HG03060 (cell line): Measurements from ENCODE around the gene LCAT.
"Not testable (repeated sequence)": the region's sequence is repeated elsewhere in the genome, so short reads cannot be mapped to it uniquely, and the experiment has no call there.

Experiments used
- ATAC-seq: cut with Tn5 transposase; IDR thresholded peaks from one replicate; pipeline ENCODE4 v1.9.1; 2021; ENCODE audit warnings: low read depth, moderate number of reproducible peaks; ENCODE audit not compliant: unreplicated experiment

The LCAT gene, protein sequence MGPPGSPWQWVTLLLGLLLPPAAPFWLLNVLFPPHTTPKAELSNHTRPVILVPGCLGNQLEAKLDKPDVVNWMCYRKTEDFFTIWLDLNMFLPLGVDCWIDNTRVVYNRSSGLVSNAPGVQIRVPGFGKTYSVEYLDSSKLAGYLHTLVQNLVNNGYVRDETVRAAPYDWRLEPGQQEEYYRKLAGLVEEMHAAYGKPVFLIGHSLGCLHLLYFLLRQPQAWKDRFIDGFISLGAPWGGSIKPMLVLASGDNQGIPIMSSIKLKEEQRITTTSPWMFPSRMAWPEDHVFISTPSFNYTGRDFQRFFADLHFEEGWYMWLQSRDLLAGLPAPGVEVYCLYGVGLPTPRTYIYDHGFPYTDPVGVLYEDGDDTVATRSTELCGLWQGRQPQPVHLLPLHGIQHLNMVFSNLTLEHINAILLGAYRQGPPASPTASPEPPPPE

DNA sequence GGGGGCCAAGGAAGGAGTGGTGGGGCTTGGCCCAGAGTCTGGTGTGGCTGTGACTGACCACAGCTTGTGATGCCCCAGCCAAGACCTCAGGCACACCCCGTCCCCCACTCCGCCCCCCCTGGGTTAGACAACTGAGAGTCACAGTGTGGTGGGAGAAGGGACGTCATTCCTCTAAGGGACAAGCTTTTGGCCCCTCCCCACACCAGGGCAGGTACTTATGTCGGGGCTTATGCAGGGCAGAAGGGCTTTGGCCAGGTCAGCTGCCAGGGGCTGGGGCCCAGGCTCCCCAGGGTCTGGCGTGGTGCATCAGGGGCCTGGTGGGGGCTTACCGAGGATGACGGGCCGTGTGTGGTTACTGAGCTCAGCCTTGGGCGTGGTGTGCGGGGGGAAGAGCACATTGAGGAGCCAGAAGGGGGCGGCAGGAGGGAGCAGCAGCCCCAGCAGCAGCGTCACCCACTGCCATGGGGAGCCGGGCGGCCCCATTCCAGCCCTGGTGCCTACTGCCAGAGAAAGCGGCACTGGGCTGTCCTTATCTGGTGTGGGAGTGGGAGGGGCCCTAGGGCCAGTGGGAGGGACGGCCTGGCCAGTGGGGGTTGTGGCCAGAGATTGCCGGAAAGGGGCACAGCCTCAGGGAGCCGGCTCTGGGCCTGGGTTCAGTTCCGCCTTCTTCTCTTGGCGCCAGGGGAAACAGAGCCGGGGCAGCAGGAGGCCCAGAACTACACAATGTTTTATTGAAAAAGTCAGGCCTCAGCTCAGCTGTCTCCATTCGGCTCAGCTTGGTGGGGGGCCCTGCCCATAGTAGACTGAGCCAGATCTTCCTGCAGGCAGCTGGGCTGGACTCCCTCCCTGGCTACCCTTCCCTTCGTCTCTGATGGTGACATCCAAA, at the start of gene LCAT:
Gene LCAT (minus strand): TSS at position 502 of the 886 bp plus-strand sequence. CDS start 19 bp downstream, at position 483.
- no peak for ATAC-seq

DNA sequence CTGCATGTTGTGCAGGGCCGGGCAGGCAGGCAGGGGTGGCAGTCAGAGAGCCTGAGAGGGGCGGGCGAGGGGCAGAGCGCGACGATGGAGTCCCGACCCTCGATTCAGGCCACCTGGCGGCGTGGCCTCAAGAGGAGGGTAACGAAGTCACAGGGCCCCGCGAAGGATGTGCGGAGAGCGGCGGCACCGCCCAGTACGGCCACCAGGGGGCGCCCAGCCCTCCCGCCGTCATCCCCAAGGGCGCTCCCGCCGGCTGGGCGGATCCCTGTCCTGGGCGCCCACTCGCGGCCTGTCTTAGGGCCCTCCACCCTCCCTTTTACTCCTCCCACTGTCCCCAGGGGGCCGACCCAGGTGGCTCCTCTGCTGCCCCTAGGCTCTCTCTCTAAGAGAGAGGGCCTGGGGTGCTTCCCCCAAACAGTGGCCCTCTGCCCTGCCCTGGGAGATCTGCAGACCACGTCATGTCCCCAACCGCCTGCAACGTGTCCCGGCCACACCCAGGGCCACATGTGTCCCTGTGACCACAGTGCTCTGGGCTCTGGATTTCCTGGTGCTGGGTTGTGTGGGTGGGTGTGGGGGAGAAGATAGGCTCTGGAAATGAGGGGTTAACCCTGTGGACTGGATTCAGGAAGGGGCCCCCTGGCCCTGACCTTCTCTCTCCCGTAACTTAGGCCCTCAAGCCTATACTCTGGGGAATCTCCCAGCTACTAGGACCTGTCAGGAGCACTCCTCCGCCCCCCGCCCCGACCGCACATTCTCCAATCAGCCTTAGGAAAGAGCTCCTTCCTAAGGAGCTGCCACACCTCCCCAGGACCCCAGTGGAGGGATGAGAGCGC, 49.5 kb upstream of the LCAT start:
- ATAC-seq: no peak

DNA sequence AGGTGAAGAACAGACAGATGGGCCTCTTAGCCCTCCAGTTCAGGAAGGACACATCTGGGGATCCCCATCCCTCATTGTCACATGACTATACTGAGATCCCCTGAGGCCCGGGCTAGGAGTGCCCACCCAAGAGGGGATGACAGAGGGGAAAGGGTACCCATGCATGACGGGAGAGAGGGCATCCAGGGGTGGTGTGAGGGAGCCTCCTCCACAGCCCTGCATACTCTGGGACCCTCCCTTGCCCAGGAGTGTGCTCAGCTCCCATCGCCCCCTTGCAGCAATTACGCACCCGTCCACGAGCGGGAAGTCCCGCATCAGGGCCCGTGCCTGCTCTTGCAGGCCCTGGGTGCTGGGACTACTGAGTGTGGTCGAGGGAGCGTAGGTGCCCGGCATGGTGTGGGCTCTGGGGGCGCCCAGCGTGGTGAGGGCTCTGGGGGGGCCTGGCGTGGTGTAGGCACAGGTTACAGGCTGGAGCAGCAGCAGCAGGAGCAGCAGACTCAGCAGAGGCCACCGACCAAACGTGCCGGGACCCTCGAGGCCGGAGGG, 48.8 kb upstream of the LCAT start:
- ATAC-seq: no peak

DNA sequence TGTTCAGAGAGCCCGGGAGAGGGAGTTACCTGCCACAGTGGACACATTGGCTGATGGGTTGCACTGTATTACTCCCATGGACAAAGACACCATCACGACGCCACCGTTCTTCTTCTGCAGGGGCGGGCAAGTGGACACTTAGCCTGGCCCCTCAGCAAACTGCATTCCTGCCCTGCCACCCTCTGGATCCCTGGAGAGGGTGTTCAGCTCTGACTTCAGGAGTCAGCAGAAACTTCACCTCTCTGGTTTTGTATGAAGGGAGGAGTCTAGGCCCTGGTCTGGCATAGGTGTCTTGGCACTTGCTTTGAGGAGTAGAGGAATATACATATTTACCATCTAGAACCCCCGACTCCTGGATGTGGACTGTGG, 46.1 kb upstream of the LCAT start:
- no peak for ATAC-seq

DNA sequence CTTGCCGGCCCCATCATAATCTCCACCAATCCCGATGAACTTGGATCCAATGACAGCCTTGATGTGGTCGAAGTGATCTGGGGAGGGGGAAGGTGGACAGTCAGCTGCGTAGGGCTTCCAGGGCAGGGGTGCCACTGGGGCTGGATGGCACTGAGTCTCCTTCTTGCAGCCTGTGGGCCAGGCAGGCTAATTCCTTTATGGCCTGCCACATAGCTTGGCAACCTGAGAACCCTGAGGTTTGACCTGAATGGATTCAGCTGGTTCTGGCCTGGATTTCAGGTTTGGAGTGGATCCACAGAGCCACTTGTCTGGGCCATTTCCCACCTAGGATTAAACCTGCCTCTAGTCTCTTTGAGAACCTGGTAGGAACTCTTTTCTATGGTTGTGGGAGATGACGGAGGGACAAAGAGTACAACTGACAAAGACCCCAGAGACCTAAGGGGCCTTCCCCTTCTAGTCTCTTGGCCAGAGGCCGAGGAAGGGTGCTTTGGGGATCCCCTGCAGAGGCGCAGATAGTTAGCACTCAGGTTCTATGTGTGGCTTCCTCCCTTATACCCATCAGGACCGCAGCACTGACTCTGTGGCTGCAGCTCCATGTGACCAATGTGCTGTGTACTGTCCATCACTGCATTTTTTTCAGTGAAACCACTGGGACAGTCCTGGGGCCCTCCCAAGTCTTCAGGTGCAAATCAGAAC, 45.5 kb upstream of the LCAT start:
- ATAC-seq: no peak

DNA sequence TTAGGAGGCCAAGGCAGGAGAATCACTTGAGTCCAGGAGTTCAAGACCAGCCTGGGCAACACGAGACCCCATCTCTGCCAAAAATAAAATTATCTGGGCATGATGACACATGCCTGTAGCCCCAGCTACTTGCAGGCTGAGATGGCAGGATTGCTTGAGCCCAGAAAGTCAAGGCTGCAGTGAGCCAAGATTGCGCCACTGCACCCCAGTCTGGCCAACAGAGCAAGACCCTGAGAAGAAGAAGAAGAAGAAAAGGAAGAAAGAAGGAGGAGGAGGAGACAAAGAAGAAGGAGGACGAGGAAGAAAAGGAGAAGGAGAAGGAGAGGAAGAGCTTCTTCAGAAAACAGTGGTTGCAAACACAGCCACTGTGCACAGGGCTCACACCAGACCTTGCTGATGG, 44.8 kb upstream of the LCAT start:
- ATAC-seq: no peak

DNA sequence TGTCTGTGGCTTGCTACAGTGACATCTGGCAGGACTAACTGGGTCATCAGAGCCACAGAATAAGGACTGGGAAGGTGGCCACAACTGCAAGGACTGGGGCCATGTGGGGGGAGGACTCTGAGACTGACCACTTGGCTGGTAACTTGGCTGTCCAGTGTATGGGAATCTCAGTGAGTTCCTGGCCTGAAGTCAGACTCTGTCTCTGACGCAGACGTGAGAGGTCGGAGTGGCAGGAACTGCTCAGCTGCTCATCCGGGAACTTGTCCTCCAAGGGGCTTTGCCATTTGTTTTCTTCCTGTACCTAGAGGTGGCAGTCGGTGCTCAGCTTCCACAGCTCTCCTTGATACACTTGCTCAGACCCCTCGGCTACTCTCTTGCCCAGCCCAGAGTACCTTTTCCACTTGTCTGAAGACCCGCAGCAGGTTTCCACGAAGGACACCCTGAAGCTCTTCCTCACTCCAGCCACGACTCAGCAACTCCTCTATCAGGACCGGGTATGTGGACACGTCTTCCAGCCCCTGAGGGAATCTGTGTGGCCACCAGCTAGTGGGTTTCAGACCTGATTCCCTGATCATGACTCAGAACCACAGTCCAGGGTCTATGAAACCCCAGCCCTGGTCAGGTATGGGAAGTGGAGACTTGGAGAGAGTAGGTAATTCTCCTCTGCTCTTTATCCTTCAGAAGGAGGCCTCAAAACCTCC, 43.7 kb upstream of the LCAT start:
- no peak for ATAC-seq

DNA sequence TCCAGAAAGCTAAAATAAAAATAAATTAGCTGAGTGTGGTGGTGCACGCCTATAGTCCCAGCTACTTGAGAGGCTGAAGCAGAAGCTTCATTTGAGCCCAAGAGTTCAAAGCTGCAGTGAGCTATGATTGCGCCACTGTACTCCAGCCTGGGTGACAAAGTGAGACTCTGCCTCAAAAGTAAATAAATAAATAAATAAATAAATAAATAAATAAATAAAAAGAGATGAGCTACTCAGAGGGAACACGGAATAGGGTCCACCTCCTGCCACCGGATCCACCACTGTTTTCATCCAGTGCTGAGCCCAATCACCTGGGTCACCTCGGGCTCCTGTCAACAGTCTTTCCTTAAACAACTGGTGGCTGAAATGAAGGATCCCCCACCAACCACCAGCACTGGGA, 43.0 kb upstream of the LCAT start:
- ATAC-seq: no peak

DNA sequence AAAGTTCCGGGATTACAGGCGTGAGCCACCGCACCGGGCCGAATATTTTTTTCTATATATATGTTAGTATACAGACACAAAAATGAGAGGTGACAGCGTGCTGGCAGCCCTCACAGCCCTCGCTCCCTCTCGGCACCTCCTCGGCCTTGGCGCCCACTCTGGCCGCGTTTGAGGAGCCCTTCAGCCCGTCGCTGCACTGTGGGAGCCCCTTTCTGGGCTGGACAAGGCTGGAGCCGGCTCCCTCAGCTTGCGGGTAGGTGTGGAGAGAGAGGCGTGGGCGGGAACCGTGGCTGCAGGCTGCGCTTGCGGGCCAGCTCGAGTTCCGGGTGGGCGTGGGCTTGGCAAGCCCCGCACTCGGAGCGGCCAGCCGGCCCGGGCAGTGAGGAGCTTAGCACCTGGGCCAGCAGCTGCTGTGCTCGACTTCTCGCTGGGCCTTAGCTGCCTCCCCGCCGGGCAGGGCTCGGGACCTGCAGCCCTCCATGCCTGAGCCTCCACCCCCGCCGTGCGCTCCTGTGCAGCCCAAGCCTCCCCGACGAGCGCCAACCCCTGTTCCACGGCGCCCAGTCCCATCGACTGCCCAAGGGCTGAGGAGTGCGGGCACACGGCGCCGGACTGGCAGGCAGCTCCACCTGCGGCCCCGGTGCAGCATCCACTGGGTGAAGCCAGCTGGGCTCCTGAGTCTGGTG, 38.2 kb upstream of the LCAT start:
- no peak for ATAC-seq

DNA sequence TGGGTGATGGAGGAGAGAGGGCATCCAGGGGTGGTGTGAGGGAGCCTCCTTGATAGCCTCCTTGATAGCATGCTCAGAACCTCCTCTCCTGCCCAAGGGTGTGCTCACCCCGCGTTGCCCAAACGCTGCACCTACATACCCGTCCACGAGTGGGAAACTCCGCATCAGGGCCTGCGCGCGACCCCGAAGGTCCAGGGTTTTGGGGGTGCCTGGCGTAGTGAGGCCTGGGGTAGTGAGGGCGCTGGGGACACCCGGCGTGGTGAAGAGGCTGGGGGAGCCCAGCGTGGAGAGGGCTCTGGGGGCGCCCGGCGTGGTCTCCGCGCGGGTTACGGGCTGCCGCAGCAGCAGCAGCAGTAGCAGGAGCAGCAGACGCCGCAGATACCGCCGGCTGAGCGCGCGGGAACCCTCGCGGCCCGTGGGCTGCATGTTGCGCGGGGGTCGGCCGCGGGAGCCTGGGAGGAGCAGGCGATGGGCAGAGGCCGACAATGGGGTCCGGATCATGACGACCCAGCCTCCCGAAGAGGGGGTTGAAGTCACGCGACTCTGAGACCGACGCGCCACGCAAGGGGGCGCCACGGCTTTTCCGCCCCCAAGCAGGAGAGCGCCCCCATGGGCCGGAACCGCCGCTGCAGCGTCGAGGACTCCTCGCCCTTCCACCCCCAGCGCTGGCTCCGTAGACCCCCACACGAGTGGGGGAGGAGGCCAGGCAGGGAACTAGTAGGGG, 36.2 kb upstream of the LCAT start, which contains the start of gene DPEP3:
Gene DPEP3 (minus strand): TSS at position 545 of the 724 bp plus-strand sequence. CDS start 119 bp downstream, at position 426.
- no peak for ATAC-seq

DNA sequence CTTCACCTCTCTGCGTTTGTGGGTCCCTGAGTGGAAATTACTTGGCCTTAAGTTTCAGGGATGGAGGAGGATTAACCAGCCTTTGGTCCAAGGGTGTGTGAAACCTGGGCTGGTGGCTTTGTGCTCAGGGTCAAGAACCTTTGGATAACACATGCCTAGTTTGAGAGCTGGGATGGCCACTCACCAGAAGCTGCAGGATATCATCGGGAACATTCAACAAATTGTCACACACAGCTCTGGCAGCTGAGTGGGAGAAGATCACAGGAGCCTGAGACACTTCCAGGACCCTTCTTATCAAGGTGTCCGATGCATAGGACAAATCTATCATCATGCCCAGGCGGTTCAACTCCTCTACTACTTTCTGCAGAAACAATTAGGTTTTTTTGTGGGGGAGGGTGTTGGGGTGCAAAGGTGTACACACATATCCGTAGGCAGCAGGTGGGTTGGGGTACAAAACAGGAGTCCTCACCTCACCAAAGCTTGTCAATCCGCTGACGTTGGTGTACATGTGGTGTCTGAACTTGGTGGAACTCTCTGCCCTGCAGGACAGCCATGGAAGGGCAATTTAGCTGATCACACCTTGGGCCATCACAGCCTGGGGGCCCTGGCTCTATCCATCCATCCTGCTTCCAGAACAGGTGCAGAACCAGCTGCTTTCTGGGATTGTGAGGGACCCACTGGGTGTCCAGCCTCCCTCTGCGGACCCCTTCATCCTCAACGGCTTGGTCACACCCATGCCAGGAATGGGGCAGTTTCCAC, 33.7 kb upstream of the LCAT start:
- ATAC-seq: no peak

DNA sequence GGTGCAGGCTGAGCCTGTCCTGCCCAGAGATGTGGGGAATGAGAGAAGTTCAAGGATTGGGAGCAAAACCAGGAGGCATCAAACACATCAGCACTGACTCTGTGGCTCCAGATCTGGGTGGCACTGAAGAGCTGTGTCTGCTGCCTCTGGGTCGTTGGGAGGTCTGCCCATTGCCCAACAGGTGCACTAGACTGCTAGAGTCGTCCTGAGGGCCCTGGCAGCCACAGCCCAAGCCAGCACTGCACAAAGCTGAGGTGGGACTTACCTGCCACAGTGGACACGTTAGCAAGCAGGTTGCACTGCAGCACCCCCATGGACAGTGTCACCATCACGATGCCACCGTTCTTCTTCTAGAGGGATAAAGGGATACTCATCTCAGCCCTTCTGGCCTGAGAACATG, 33.1 kb upstream of the LCAT start:
- ATAC-seq: no peak

DNA sequence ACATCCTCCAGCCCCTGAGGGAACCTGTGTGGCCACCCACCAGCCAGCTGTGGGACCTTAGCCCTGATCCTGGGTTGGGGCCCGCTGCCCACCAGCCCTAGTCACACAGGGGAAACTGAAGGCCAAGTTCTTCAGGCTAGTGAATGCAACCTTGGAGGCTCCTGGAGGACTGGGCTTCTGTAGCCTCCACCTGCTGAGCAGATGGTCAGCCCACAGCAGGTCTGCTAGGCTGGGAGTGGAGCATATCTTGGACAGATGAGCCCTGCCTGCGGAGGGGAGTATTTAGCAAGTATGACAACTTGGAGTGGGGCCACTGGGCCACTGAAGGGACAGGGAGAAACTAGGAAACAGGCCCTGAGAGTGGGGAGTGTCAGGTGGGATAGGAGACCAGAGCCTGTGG, 32.3 kb upstream of the LCAT start:
- no peak for ATAC-seq

DNA sequence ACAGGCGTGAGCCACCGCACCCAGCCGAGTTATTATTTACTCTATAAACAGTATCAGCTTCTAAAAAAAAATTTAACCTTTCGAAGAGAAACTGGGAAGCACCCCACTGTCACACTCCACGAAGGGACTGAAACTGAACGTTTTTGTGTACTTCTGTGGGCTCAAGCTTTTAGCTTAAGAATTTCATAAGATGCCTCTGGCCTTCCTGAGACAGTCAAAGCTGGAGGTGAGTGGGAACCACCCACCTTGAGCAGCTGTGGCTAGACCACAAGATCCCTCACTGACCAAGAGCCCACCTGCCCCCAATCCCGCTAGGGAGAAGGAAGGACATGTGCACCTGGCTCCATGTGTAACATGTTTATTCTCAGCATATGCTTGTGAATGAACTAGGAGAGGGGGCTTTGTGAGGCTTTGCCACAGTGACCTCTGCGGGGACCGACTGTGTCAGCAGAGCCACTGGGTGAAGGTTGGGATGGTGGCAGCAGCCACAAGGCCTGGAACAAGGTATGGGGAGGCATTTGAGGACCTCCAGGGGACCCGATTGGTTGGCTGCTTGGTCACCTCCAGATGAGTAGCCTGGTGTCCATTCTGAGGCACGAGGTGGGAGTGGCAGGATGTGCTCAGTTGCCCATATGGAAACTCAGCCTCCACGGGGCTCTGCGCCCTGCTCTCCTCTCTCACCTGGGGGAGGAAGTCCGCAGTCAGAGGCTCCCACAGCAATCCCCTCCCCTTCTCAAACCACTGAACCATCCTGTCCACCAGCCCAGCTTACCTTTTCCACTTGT, 31.6 kb upstream of the LCAT start:
- ATAC-seq: no peak

DNA sequence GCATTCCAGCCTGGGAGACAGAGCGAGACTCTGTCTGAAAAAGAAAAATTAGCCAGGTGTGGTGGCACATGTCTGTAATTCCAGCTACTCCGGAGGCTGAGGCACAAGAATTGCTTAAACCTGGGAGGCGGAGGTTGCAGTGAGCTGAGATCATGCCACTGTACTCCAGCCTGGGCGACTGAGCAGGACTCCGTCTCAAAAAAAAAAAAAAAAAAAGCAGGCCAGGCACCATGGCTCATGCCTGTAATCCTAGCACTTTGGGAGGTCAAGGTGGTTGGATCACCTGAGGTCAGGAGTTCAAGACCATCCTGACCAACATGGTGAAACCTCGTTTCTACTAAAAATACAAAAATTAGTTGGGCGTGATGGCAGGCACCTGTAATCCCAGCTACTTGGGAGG, 28.4 kb upstream of the LCAT start:
- not testable (repeated sequence) for ATAC-seq

DNA sequence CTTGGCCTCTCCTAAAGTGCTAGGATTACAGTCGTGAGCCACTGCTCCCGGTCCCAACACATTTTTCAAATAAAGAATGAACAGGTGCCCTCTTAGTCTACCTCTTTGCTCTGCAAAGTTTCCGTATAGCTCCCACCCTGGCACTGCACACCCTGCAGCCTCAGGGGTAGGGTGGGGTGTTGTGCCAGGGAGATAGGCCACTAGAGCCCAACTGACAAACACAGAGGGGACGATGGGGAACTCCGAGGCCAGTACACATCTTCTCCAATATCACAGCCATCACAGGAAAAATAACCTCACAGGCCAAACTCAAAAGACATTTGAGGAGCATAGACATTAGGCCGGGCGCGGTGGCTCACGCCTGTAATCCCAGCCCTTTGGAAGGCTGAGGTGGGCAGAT, 27.2 kb upstream of the LCAT start:
- ATAC-seq: no peak
